HepG2 (cell line): ENCODE measurements around the gene CSNK1D. TPM values are rescaled to one million over a fixed set of nuclear protein-coding genes. Genes with fewer than 3 reads are reported as not detected.
A peak's percentile ranks its signal among the peaks of the same experiment; 100 is the strongest.

Experiments
- ARID4A ChIP-seq: sonication (generic); formaldehyde crosslinking; IDR thresholded peaks from 2 replicates; pipeline ENCODE4 v1.5.0; 2020; ENCODE audit warnings: mild to moderate bottlenecking, missing genetic modification reagents, borderline replicate concordance
- CHCHD3 ChIP-seq: sonication (generic); formaldehyde crosslinking; IDR thresholded peaks from 2 replicates; pipeline ENCODE4 v1.8.0; 2022; ENCODE audit warnings: mild to moderate bottlenecking, missing genetic modification reagents, moderate library complexity
- CTCF ChIP-seq: sonication (generic); formaldehyde crosslinking; IDR thresholded peaks from 2 replicates; pipeline ENCODE4 v1.5.0; 2020; ENCODE audit warnings: mild to moderate bottlenecking, missing genetic modification reagents, moderate library complexity
- ESRRA ChIP-seq: sonication (generic); formaldehyde crosslinking; IDR thresholded peaks from 2 replicates; pipeline ENCODE4 v1.5.1; 2020; ENCODE audit warnings: mild to moderate bottlenecking, low read depth, missing genetic modification reagents
- KAT8 ChIP-seq: IDR thresholded peaks from 2 replicates; pipeline ENCODE4 v1.6.1; 2016; ENCODE audit warnings: missing genetic modification reagents, missing compliant biosample characterization
- RAD21 ChIP-seq: fragments of 450-650 bp; formaldehyde crosslinking; IDR thresholded peaks from 2 replicates; pipeline ENCODE4 v1.5.0; 2020; ENCODE audit warnings: mild to moderate bottlenecking
- RBFOX2 ChIP-seq: fragments of 200-400 bp; formaldehyde crosslinking; IDR thresholded peaks from 2 replicates; pipeline ENCODE4 v1.6.1; 2017; ENCODE audit warnings: low read depth, mild to moderate bottlenecking, low read length
- TSC22D2 ChIP-seq: sonication (generic); formaldehyde crosslinking; IDR thresholded peaks from 2 replicates; pipeline ENCODE4 v1.5.1; 2020; ENCODE audit warnings: missing genetic modification reagents, mild to moderate bottlenecking, borderline replicate concordance
- ZBTB33 ChIP-seq: sonication (generic); formaldehyde crosslinking; IDR thresholded peaks from 2 replicates; pipeline ENCODE4 v1.4.0; 2020; ENCODE audit warnings: missing genetic modification reagents
- ZNF136 ChIP-seq: sonication (generic); formaldehyde crosslinking; IDR thresholded peaks from 2 replicates; pipeline ENCODE4 v1.8.1; 2022; ENCODE audit warnings: low read depth, mild to moderate bottlenecking, moderate library complexity, missing genetic modification reagents
- ZNF34 ChIP-seq: sonication (generic); formaldehyde crosslinking; IDR thresholded peaks from 2 replicates; pipeline ENCODE4 v1.4.0; 2020; ENCODE audit warnings: mild to moderate bottlenecking, missing genetic modification reagents, borderline replicate concordance
- ZNF563 ChIP-seq: sonication (generic); formaldehyde crosslinking; IDR thresholded peaks from 2 replicates; pipeline ENCODE4 v1.8.0; 2022; ENCODE audit warnings: mild to moderate bottlenecking, moderate library complexity, missing genetic modification reagents
- ZNF597 ChIP-seq: sonication (generic); formaldehyde crosslinking; IDR thresholded peaks from 2 replicates; pipeline ENCODE4 v1.5.0; 2020; ENCODE audit warnings: missing genetic modification reagents
- ZNF703 ChIP-seq: sonication (generic); formaldehyde crosslinking; IDR thresholded peaks from 2 replicates; pipeline ENCODE4 v1.5.1; 2020; ENCODE audit warnings: missing genetic modification reagents, mild to moderate bottlenecking, moderate library complexity, borderline replicate concordance
- ZNF773 ChIP-seq: sonication (generic); formaldehyde crosslinking; IDR thresholded peaks from 2 replicates; pipeline ENCODE4 v1.4.0; 2020; ENCODE audit warnings: missing genetic modification reagents, borderline replicate concordance
- ZNF781 ChIP-seq: sonication (generic); formaldehyde crosslinking; IDR thresholded peaks from 2 replicates; pipeline ENCODE4 v1.5.1; 2020; ENCODE audit warnings: borderline replicate concordance, mild to moderate bottlenecking, missing genetic modification reagents; ENCODE audit errors: not compliant biosample characterization
- polyA plus RNA-seq, 8 experiments: library from polyadenylated mRNA; depleted of rRNA in 3 of 8; stranded (reverse) in 7 of 8; unstranded in 1 of 8; fragments of >200 nt; fragmentation: Illumina TruSeq in 4 of 8; extraction: Trizol in 4 of 8; gene quantifications; 2 replicates each; pipeline versions ENCODE4 v1.2.1 to v1.2.3, GENCODE V29; 2011 to 2016; ENCODE audit warnings: low read depth in 4 of 8, missing spikeins in 1 of 8, mixed read lengths in 1 of 8; ENCODE audit not compliant: insufficient read depth in 1 of 8
- total RNA-seq, 5 experiments: library from RNA; depleted of rRNA; stranded (reverse); fragments of >200 nt; fragmentation: Illumina TruSeq; extraction: Trizol; gene quantifications; 2 replicates each; pipeline ENCODE4 v1.2.3, GENCODE V29; 2016; ENCODE audit warnings: low read depth in 1 of 5

CSNK1D gene
- total and polyA plus RNA-seq, 2 of the 13 experiments (the other 11 are each of a cell fraction or from before 2014, with no cell fraction given) = 31.5 to 128 TPM

- TF ChIP-seq ARID4A (CRISPR knock-in tag) (peak; percentile 52; the same call in 1 of the 2 replicates), RAD21 (CRISPR knock-in tag) (peak; percentile 98), ZNF703 (CRISPR knock-in tag) (no peak), ZNF136 (CRISPR knock-in tag) (no peak), ZBTB33 (CRISPR knock-in tag) (peak; percentile 66), ZNF563 (peak; percentile 51; the same call in 1 of the 2 replicates), ZNF34 (CRISPR knock-in tag) (no peak), ZNF773 (0 out of 2 replicates have a peak, but pooled peaks have one; percentile 25), KAT8 (no peak), RBFOX2 (peak; percentile 61), ZNF781 (no peak), CTCF (CRISPR knock-in tag) (peak; percentile 92), TSC22D2 (peak; percentile 63; the same call in 1 of the 2 replicates), ESRRA (CRISPR knock-in tag) (peak; percentile 60; the same call in 1 of the 2 replicates), ZNF597 (CRISPR knock-in tag) (no peak), CHCHD3 (CRISPR knock-in tag) (peak; percentile 25; the same call in 1 of the 2 replicates)
Measured at GRCh38 chr17:82320956-82321927, 47.7 kb upstream of the CSNK1D start (continued).
